Measurements from ENCODE around the gene SRSF3.

The SRSF3 gene

DNA sequence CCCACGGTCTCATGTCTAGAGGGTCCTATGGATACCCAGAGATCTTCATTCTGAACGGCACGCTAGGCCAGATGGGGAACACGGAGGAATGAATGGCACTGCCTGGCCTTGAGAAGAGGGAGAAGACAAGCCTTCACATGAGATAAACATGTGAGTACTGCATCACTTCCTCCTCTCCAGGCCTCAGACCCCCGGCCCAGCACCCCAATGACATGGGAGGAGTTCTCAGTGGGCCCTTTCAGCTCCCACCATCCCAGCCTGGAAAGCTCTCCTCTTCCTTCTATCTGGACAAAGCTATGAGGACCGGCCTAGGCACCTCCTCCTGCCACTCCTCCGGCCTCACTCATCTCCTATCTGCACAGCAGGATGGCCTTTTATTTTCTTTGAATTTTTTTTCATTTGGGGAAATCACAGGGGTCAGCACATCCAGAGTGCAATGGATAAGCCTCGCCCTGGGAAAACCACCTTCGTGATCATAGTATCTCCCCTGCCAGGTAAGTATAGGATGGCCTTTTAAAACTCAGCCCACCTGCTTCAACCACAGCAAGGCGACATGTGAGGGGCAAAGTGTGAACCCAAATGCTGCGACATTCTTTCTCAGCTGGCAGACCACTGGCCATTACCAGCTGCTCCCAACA is 45.1 kb downstream of the SRSF3 start:
- ATAC-seq = no peak
- TF ChIP-seq GLIS3 (CRISPR knock-in tag; IDR thresholded peaks at IDR 0.05) (no peak), PPARA (CRISPR knock-in tag; IDR thresholded peaks at IDR 0.05; ENCODE audit: borderline replicate concordance) (no peak), OSR1 (CRISPR knock-in tag; IDR thresholded peaks at IDR 0.05) (no peak), ARNTL (CRISPR knock-in tag; IDR thresholded peaks at IDR 0.05; ENCODE audit: borderline replicate concordance, low read depth) (no peak), RARB (CRISPR knock-in tag; IDR thresholded peaks at IDR 0.05) (no peak), SNAI2 (CRISPR knock-in tag; IDR thresholded peaks at IDR 0.05) (no peak), ZC3H10 (CRISPR knock-in tag; IDR thresholded peaks at IDR 0.05) (no peak), ZNF8 (CRISPR knock-in tag; IDR thresholded peaks at IDR 0.05) (no peak), ISL1 (CRISPR knock-in tag; IDR thresholded peaks at IDR 0.05) (no peak)
- TF ChIP-seq, protein P1, sequence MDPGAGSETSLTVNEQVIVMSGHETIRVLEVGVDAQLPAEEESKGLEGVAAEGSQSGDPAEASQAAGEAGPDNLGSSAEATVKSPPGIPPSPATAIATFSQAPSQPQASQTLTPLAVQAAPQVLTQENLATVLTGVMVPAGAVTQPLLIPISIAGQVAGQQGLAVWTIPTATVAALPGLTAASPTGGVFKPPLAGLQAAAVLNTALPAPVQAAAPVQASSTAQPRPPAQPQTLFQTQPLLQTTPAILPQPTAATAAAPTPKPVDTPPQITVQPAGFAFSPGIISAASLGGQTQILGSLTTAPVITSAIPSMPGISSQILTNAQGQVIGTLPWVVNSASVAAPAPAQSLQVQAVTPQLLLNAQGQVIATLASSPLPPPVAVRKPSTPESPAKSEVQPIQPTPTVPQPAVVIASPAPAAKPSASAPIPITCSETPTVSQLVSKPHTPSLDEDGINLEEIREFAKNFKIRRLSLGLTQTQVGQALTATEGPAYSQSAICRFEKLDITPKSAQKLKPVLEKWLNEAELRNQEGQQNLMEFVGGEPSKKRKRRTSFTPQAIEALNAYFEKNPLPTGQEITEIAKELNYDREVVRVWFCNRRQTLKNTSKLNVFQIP (CRISPR knock-in tag; IDR thresholded peaks at IDR 0.05; ENCODE audit: borderline replicate concordance, low read depth) = no peak
- TF ChIP-seq, protein P2, sequence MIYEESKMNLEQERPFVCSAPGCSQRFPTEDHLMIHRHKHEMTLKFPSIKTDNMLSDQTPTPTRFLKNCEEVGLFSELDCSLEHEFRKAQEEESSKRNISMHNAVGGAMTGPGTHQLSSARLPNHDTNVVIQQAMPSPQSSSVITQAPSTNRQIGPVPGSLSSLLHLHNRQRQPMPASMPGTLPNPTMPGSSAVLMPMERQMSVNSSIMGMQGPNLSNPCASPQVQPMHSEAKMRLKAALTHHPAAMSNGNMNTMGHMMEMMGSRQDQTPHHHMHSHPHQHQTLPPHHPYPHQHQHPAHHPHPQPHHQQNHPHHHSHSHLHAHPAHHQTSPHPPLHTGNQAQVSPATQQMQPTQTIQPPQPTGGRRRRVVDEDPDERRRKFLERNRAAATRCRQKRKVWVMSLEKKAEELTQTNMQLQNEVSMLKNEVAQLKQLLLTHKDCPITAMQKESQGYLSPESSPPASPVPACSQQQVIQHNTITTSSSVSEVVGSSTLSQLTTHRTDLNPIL (CRISPR knock-in tag; IDR thresholded peaks at IDR 0.05; ENCODE audit: low read depth) = no peak
- TF ChIP-seq, protein P3, sequence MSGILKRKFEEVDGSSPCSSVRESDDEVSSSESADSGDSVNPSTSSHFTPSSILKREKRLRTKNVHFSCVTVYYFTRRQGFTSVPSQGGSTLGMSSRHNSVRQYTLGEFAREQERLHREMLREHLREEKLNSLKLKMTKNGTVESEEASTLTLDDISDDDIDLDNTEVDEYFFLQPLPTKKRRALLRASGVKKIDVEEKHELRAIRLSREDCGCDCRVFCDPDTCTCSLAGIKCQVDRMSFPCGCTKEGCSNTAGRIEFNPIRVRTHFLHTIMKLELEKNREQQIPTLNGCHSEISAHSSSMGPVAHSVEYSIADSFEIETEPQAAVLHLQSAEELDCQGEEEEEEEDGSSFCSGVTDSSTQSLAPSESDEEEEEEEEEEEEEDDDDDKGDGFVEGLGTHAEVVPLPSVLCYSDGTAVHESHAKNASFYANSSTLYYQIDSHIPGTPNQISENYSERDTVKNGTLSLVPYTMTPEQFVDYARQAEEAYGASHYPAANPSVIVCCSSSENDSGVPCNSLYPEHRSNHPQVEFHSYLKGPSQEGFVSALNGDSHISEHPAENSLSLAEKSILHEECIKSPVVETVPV (CRISPR knock-in tag; IDR thresholded peaks at IDR 0.05) = no peak

DNA sequence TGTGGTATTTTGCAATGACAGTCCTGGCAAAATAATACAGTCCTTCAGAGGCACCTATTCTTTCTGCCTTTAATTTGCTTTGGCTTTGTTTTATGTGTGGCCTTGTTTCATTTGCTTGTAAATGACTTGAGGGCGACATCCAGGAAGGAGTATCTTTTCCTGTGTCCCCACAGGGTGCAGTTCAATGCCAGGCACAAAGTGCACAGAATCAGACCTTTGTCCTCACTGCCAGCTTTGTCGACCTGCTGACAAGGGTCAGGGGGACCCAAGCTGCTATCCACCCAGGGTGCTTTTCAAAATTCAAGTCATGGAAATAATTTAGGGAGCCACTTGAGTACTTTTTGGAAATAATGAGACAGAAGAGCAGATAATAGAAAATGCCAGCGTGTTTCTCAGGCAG is 47.4 kb downstream of the SRSF3 start:
- TF ChIP-seq GLIS3 (CRISPR knock-in tag; IDR thresholded peaks at IDR 0.05) (no peak), ZFP3 (CRISPR knock-in tag; IDR thresholded peaks at IDR 0.05) (no peak), ZFP30 (CRISPR knock-in tag; IDR thresholded peaks at IDR 0.05) (no peak), ZNF70 (CRISPR knock-in tag; IDR thresholded peaks at IDR 0.05) (no peak), ISL1 (CRISPR knock-in tag; IDR thresholded peaks at IDR 0.05) (no peak), CSDC2 (CRISPR knock-in tag; IDR thresholded peaks at IDR 0.05) (no peak), RARB (CRISPR knock-in tag; IDR thresholded peaks at IDR 0.05) (no peak), SNAI2 (CRISPR knock-in tag; IDR thresholded peaks at IDR 0.05) (no peak), ARNTL (CRISPR knock-in tag; IDR thresholded peaks at IDR 0.05; ENCODE audit: borderline replicate concordance, low read depth) (no peak), PPARA (CRISPR knock-in tag; IDR thresholded peaks at IDR 0.05; ENCODE audit: borderline replicate concordance) (no peak), OSR1 (CRISPR knock-in tag; IDR thresholded peaks at IDR 0.05) (no peak)
- TF ChIP-seq, protein P4, sequence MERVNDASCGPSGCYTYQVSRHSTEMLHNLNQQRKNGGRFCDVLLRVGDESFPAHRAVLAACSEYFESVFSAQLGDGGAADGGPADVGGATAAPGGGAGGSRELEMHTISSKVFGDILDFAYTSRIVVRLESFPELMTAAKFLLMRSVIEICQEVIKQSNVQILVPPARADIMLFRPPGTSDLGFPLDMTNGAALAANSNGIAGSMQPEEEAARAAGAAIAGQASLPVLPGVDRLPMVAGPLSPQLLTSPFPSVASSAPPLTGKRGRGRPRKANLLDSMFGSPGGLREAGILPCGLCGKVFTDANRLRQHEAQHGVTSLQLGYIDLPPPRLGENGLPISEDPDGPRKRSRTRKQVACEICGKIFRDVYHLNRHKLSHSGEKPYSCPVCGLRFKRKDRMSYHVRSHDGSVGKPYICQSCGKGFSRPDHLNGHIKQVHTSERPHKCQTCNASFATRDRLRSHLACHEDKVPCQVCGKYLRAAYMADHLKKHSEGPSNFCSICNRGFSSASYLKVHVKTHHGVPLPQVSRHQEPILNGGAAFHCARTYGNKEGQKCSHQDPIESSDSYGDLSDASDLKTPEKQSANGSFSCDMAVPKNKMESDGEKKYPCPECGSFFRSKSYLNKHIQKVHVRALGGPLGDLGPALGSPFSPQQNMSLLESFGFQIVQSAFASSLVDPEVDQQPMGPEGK (CRISPR knock-in tag; IDR thresholded peaks at IDR 0.05; ENCODE audit: borderline replicate concordance) = no peak
- TF ChIP-seq, protein P5, sequence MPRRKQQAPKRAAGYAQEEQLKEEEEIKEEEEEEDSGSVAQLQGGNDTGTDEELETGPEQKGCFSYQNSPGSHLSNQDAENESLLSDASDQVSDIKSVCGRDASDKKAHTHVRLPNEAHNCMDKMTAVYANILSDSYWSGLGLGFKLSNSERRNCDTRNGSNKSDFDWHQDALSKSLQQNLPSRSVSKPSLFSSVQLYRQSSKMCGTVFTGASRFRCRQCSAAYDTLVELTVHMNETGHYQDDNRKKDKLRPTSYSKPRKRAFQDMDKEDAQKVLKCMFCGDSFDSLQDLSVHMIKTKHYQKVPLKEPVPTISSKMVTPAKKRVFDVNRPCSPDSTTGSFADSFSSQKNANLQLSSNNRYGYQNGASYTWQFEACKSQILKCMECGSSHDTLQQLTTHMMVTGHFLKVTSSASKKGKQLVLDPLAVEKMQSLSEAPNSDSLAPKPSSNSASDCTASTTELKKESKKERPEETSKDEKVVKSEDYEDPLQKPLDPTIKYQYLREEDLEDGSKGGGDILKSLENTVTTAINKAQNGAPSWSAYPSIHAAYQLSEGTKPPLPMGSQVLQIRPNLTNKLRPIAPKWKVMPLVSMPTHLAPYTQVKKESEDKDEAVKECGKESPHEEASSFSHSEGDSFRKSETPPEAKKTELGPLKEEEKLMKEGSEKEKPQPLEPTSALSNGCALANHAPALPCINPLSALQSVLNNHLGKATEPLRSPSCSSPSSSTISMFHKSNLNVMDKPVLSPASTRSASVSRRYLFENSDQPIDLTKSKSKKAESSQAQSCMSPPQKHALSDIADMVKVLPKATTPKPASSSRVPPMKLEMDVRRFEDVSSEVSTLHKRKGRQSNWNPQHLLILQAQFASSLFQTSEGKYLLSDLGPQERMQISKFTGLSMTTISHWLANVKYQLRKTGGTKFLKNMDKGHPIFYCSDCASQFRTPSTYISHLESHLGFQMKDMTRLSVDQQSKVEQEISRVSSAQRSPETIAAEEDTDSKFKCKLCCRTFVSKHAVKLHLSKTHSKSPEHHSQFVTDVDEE (CRISPR knock-in tag; IDR thresholded peaks at IDR 0.05) = no peak
- TF ChIP-seq, protein P2 (CRISPR knock-in tag; IDR thresholded peaks at IDR 0.05; ENCODE audit: low read depth) = no peak
- no peak for ATAC-seq
